ENCODE data around the gene PROCA1.
"Not testable (repeated sequence)": the region's sequence is repeated elsewhere in the genome, so short reads cannot be mapped to it uniquely, and the experiment has no call there.

PROCA1 gene

DNA sequence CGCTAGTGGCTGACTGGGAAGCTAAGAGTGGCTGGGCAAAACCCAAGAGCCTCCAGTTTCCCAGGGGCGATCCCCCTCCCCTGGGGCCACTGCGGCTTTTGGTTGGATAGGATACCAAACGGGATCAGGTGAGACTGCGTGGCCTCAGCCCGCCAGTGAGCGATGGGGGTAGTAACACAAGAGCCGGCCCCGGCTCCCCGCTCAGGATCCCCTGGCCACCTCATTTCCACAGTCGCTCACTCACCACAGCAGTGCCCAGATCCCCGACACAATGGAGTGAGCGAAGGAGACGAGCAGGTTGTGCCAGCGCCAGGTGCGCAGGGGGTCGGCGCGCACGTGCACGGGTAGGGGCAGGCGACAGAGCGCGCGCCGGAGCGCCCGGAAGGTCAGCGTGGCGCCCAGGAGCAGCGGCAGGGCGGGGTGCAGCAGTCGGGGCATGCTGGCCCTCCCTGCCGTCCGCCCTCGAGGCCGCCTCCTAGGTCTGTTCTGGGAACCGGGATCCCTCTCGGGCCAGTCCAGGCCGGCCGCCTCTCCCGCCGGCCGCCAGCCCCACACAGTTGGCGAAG lies 14.1 kb upstream of the PROCA1 start:
- peak in 1 of 3 donors; percentile 33 for DNase-seq

DNA sequence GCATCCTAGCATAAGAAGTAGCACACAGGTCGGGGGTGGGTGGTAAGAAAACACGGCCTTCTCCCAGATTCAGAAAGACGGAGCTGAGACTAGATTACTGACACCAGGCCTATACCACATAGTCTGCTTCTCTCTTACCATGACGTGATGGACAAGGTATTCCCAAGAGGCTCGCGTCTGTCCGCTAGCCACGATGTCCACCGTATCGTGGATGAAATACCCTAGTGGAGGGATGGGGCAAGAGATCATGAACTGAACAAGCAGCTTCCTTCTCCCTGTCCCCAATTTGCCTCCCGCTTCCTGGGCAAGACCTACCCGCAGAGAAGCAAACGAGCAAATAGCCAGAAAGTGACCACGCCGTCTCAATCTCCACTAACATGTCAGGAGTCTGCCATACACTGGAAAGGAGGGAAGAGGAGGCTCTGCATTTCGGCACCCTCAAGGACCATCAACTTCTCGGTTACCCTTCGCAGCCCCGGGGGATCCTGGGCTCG lies 13.5 kb upstream of the PROCA1 start:
- no peak for DNase-seq

DNA sequence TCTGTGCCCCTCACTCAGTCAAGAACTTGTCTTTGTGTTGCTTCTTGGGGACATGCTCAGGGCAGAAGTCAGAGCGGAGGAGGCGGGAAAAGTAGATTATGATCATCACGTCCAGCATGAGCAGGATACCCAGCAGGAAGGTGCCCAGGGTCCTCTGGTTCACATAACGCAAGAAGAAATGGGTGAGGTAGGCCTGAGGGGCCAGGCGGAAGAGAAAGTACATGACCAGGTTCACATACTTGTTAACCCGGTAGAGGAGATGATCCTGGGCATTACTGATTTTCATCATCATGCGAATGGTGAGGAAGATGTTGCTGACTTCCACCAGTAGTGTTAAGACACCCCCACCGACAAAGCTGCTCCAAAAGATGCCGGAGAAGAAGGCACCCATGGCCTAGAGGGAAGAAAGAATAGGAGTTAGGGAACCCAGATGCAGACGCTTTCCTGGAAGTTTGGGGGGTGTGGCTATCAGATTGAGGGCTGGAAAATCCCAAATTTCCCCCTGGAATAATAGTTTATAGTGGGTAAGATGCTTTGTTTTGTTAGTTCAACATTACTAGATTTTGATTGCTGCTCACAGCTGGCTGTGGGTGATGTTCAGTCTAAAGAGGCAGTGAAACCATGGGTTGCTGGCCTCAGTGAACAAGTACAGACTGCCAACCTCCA lies 12.9 kb upstream of the PROCA1 start:
- no peak for DNase-seq

DNA sequence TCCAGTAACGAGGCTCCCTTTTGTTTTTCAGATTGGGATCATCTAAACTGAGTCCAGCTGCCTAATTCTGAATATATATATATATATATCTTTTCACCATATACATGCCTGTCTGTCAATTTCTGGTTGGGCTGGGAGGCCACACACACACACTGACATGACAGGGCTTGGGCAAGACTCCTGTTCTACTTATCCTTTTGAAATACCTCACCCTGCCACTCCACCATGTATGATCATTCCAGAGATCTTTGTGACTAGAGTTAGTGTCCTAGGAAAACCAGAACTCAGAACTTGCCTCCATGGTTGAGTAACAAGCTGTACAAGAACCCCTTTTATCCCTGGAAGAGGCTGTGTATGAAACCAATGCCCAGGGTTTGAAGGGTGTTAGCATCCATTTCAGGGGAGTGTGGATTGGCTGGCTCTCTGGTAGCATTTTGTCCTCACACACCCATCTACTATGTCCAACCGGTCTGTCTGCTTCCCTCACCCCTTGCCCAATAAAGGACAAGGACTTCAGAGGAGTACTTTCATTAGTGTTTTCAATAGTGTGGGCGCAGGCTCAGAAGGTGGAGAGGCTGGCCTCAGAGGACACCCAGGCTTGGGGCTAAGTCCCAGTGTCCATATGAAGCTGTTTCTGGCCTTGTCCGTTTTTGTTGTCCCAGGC lies 12.3 kb upstream of the PROCA1 start:
- DNase-seq = not testable (repeated sequence)

DNA sequence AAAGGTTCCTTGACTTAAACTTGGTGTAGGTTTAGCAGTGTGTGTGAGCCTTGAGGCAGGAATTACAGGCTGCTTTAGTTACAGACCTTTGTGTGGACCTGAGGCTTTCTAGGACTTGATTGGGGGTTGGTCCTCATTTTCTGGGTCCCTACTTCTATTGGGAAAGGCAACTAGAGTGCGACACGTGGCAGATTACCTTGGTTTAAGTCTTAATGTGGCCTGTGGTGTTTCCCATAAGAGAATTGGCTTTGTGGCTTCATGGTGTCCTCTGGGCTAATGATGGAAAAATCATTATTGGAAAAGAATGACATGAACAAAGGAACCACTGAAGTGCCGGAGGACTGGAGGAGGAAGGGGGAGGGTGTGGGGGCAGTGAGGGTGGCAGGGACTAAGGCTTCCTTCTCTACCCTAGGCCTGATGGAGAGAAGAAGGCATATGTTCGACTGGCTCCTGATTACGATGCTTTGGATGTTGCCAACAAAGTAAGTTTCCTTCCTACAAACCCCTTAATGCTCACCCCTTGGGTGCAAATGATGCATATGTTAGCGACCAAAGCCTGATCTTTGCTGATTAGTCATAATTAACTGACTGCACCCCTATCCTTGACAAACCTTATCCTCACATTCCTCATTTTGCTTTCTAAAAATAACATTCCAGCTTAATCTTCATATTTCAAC lies 11.6 kb upstream of the PROCA1 start:
- no peak for DNase-seq

DNA sequence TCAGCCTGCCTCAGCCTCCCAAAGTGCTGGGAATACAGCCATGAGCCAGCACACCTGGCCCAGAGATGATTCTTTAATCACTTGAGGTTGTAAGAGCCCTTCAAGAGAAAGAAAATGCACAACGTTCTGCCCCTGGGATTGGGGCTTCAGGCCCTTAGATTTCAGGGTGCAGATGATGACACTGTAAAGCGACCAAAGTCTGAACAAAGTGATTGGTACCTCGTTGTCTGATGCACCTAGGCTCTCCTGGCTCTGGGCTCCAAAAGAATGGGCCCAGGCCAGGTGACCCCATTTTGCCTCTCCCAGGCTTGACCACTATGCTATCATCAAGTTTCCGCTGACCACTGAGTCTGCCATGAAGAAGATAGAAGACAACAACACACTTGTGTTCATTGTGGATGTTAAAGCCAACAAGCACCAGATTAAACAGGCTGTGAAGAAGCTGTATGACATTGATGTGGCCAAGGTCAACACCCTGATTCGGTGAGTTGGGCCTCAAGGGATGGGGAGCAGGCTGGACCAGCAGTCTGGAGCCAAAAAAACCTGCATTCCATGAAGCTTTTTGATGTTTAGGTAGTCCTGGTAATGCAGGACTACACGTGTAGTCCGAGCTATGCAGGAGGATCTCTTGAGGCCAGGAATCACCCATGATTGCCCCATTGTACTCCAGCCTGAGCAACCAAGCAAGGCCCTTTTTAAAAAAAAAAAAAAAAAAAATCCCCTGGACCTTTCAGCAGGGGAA lies 10.9 kb upstream of the PROCA1 start:
- no peak for DNase-seq

DNA sequence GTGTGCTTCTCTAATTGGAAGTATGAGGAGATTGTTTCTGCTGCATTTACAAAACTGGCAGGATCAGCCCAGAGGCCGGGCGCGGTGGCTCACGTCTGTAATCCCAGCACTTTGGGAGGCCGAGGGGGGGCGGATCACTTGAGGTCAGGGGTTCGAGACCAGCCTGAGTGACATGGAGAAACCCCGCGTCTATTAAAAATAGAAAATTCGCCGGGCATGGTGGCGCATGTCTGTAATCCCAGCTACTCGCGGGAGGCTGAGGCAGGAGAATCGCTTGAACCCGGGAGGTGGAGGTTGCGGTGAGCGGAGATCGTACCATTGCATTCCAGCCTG lies 9.3 kb upstream of the PROCA1 start:
- not testable (repeated sequence) for DNase-seq

DNA sequence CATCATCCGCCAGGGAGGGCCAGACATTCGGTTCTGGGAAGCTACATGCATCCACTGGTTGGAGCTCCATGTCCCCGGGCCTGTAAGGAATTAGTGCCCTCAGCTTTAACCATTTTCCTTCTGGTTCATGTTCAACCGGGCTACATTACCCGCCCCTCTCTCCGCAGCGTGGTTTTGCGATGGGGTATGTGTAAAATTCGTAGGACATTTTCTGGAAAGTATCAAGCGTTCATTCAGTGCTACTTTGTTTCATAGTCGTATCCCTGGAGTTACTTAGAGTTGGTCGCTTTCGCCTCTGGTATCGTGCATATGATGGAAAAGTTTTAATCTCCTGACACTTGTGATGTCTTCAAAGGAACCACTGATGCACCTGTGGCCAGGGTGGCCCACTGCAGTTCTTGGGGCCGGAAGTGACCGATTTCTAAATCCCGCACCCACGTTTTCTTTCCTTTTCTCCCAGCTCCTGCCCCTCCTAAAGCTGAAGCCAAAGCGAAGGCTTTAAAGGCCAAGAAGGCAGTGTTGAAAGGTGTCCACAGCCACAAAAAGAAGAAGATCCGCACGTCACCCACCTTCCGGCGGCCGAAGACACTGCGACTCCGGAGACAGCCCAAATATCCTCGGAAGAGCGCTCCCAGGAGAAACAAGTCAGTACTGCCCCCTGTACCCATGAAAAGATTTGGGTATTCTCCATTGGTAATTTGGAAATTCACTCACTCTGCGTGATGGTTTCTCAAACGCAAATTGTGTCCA lies 8.7 kb upstream of the PROCA1 start:
- DNase-seq = peak; percentile 18 to 32 (median 20)

DNA sequence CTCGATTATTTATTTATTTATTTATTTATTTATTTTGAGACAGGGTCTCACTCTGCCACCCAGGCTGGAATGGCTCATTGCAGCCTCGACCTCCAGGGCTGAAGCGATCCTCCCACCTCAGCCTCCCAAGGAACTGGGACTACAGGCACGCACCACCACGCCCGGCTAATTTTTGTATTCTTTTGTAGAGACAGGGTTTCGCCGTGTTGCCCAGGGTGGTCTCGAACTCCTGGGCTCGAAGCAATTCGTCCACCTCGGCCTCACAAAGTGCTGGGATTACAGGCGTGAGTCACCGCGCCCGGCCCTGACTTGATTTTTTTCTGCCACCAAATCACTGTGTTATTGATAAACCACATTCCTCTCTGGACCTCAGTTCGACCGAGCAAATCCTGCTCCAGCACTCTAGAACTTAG lies 7.3 kb upstream of the PROCA1 start:
- DNase-seq = no peak

DNA sequence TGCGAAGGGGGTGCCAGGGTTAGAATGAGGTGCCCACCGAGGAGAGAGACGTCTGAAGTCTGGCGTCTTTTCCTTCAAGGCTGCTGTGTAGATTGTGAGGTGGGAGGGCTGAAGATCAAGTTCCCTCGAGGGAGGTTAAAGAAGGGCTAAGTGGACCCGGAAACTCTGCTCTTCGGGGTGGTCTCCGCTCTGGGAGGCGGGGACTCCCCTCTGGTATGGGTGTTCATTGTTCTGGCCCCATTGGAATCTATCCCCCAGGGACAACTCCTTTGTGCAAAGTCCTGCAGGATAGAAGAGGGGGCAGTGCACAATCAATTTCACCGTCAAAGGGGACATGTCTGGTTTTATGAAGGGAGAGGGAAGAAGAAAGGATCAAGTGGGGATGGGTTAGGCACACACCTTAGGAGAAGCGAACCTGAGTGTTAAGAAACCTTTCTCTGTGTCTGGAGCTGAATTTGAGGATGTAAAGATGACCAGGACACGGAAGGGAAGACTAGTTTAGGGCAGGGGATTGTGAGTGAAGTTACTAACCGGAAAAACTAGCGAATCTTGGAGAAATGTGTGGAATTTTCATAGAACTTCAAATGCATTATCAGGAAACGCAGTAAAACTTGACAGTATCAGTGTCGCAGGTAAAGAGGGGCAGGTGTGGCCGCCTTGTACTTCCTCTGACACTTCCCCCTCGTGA lies 6.8 kb upstream of the PROCA1 start:
- no peak for DNase-seq

DNA sequence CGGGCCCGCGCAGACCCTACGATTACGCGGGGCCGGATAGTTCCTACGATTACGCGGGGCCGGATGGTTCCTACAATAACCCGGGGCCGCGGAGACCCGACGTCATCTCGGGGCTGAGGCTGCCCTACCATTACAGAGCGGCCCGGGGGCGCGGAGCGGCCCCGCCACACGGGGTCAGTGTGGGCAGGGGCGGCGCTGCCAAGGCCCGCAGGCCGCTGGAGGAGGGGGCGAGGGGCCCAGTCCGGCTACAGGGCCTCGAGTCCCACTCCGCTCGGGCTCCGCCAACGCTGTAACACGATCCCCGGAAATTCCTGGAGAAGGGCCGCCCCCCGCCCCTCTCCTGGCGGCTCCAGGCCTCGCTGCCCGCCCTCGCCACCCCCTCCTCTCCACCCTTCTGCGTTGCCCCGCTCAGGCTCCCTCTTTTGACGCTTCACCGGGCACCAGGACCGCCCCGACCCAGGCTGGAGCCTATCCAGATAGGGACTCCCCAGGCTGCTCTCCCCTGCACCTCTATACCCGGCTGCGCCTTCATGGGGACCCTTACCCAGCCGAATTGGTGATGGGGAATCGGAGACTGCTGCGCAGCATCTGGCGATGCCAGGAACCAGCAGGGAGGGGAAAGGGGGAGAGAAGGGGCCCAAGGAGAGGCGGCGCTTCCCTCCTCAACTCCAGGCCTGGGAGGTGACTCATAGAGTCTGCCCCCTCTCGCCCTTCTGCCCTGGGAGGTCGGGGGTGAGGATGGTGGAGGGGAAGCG lies 6.1 kb upstream of the PROCA1 start, which contains the start of gene RAB34:
Gene RAB34 (minus strand): TSS at position 291 of the 755 bp plus-strand sequence. CDS start 602 bp downstream, outside the sequence.
- peak; percentile 58 to 75 (median 65) for DNase-seq

DNA sequence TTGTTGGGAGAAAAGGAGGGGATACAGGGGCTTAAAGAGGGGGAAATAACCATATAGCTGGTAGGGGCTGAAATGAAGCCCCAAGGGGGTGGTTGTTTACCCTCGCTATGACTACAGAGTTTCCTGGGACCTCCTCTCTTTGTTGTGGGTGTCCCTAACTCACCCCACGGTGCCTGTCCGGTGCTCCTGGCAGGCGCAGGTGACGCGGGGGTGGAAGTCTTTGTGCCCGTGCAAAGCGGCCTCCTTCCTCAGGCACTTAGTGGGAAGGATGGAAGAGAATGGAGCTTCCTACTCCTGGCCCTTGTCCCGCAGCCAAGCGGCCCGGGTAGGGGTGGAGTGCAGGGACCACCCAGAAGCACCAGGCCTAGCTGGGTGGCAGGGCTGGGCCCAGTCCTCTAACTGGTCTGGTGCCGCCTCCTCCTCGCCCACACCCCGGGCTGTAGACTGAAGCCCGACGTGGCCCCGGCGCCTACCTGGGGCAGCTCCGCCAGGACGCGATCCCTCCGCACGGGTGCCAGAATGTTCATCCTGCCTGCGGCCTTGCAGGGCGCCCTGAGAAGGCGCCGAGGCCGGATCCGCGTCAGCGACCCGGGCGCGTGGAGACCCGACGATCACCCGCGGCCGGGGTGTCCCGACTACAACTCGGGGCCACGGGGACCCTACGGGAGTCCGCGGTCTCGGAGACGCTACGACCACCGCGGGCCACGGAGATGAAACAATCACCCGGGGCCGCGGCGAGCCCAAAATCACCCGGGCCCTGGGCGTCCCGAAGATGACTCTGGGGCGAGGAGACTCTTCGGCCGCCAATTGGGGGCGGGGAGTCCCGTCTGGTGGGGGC lies 5.3 kb upstream of the PROCA1 start:
- DNase-seq = no peak

DNA sequence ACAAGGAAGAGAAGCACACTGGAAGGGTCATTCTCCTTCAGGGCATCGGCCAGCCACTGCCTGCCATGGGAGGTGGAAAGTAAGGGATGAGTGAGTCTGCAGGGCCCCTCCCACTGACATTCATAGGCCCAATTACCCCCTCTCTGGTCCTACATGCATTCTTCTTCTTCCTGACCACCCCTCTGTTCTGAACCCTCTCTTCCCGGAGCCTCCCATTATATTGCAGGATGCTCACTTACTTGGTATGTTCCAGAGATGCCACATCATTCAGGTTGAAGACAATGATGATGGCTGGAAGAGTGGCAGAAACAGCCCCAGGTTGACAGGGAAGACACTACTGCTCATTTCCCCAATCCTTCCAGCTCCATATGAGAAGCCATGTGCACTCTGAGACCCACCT lies 3.5 kb upstream of the PROCA1 start:
- DNase-seq = no peak

DNA sequence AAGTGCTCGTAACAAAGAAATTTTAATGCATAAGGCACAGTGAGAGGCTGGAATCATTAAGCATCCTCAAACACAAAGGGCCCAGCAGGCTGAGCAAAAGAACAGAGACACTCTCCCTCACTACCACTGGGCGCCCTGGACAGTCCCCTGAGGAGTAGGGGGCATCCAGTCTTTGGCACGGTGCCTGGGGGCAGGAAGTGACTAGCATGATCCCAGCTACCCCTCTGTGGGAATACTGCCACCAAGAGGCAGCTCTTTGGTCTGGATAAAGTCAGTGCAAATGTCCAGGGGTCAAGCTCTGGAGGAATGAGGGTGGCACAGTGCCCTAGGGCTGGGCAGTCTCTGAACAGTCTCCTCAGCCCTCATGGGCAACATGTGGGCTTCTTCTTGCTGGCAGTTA lies 2.6 kb upstream of the PROCA1 start:
- no peak for DNase-seq

DNA sequence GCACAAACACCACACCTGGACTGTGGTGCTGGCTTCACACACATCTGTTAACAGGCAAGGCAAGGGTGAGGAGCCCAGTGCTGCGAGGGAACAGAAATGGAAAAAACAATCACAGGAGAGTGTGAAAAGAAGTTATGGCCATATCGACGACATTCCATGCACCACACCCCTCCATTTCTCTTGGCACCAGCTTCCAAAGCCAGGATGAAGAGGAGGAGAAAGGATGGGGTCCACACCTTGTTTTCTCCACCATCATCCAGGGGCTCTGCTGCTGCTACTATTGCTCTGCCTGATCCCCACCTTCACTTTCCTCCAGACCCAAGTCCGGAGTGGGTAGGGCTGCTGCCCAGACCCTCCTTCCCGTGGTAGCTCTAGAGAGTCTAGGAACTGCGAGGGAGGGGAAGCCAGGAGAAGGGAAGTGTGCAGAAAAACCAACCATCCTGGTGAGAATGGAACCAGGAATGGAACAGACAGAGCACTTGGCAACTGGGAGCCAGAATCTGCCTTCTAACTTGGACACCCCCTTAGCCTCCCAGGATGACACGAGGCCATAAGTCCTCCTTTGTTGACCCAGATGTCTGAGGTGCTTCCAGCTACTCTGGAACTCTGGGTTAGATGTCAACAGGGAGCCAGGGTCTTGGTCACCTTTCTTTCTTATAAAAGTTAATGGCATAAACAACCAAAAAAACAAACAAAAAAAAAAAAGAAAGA lies 1.2 kb upstream of the PROCA1 start:
- DNase-seq = no peak

DNA sequence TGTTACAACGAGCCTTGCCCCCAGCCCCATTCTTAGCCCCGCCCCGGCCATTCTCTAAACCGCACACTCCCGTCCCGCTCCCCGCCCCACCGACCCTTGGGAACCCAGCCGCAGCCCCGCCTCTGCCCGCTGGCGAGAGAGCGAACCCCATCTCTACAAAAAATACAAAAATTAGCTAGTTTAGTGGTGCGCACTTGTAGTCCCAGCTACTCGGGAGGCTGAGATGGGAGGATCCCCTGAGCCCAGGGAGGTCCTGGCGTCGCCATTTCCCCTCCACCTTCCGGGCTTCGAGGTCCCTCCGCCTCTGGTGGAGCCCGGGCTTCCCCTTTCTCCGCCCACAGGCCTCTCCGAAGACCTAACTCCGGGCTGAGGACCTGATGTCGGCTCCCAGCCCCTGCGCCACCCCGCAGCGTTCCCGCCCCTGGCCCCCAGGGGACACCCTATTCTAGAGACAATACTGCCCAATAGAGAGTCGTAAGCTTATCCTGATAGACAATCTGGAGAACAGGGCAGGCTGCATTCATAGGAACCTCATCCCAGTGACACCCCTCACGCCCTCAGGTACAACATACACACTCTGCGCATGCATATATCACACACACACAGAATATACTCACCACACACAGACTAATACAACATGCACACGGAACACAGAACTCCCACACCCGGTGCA lies 480 bp upstream of the PROCA1 start:
- DNase-seq = peak; percentile 82 to 88 (median 84)

DNA sequence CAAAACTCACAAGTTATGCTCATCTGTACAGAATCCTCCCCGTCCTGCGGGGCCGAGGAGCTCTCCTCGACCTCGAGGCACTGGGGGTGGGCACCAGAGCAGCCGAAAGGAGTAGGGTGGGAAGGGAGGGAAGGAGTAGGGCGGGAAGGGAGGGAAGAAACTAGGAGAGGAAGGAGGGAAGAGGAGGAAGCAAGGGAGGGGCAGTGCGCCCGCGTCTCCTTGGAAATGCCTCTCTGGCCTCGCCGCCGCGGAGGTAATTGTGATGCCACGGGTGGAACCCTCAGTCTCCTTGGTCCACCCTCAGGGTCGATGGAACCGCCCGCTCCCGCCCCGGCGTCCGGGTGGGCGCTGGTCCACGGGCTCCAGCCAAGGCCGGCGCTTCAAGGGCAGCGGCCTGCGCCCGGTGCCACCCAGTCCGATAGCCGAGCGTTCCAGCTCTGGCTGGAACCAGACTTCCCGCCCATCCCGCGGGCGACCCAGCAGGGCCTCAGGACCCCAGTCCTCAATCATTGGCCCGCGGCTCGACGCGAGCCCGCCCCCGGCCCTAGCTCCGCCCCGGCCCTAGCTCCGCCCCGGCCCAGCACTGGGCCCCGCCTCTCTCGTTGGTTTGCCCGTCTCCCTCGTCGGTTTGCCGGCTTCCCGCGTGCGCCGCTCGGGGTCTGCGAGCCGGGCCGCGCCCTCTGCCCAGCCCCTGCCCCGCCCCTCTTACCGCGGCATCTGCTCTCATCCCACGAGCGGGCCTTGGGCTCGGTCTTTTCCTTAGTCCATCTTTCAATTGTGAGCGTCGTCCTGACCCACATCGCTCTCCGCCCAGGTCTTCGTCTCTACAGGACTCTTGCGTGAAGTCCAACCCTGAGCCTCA lies 596 bp downstream of the PROCA1 start:
- DNase-seq = peak; percentile 85 to 94 (median 86)

DNA sequence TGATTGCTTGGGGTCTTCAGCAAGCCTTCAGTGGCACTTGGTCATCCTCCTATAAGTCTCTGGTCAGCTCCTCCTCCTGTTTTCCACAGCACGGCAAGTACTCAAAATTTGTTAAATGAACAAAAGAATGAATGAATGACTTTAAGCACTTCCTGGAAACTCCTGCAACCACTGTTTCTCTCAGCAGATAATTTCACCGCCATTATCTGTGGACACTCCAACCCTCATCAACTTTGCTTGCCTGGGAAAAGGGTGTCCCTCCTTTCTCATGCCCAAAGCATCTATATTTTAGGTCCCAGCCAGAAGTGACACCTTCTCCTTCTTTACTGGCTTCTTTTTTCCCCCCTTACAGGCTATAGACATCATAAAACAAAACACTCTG lies 4.4 kb downstream of the PROCA1 start:
- DNase-seq = no peak
